Gastroesophageal sphincter (tissue), 3 donors: ENCODE results near the gene AZIN2.

Source experiments
- CTCF ChIP-seq, 4 experiments: fragments of 200-600 bp in 2 of 4; fragments of 450-650 bp in 2 of 4; sonication (generic) in 1 of 4; IDR thresholded peaks; one replicate each; pipeline ENCODE4 v1.5.1; 2017 to 2019; ENCODE audit warnings: antibody characterized with exemption in 4 of 4, mild to moderate bottlenecking in 2 of 4, moderate library complexity in 2 of 4
- EP300 ChIP-seq: sonication (generic); formaldehyde crosslinking; IDR thresholded peaks from one replicate; pipeline ENCODE4 v1.6.1; 2017; ENCODE audit warnings: antibody characterized with exemption, mild to moderate bottlenecking
- POLR2A ChIP-seq, 2 donors: fragments of 450-650 bp; IDR thresholded peaks; one replicate each; pipeline ENCODE4 v1.6.1; 2017; ENCODE audit warnings: antibody characterized with exemption in 2 of 2, mild to moderate bottlenecking in 2 of 2, moderate library complexity in 1 of 2

- no peak for TF ChIP-seq POLR2A (IDR thresholded peaks at IDR 0.05)
- TF ChIP-seq CTCF (IDR thresholded peaks at IDR 0.05), result no peak
- TF ChIP-seq EP300, result no peak
Observed at GRCh38 chr1:33047839-33048305, 33.1 kb upstream of the AZIN2 start.
